Keratinocyte (primary cell): ENCODE data around the gene CXCL16. TPM values are rescaled to one million over a fixed set of nuclear protein-coding genes. Genes with fewer than 3 reads are reported as not detected.

ENCODE experiments used
- DNase-seq: peaks from one replicate; pipeline ENCODE4 v3.0.0-alpha.2; 2011; ENCODE audit warnings: low read depth, missing footprints, low spot score
- FAIRE-seq: peaks from 2 replicates; lab custom pipeline; 2011; peaks lifted over from hg19 to GRCh38; lab: Jason Lieb, UNC
- H2AFZ ChIP-seq: 2 replicates; pipeline ENCODE4 v1.6.0; 2012; ENCODE audit warnings: low read length, control low read depth, inconsistent platforms; ENCODE audit not compliant: control insufficient read depth
- H3K27ac ChIP-seq: 2 replicates; pipeline ENCODE4 v1.5.1; 2011; ENCODE audit warnings: low read length; ENCODE audit not compliant: control insufficient read depth, insufficient read depth
- H3K27me3 ChIP-seq: 3 replicates; pipeline ENCODE4 v1.6.0; 2011; ENCODE audit warnings: low read length; ENCODE audit not compliant: control insufficient read depth, insufficient read depth; ENCODE audit errors: extremely low read depth
- H3K36me3 ChIP-seq, 2 experiments: 2 replicates in 1 of 2; 3 replicates in 1 of 2; pipeline ENCODE4 v1.5.1; 2011; ENCODE audit warnings: low read length in 2 of 2, mild to moderate bottlenecking in 1 of 2; ENCODE audit not compliant: control insufficient read depth in 2 of 2, insufficient read depth in 2 of 2; ENCODE audit errors: extremely low read depth in 1 of 2
- H3K4me1 ChIP-seq: 3 replicates; pipeline ENCODE4 v1.5.1; 2011; ENCODE audit warnings: low read length; ENCODE audit not compliant: control insufficient read depth, insufficient read depth; ENCODE audit errors: extremely low read depth
- H3K4me2 ChIP-seq: 3 replicates; pipeline ENCODE4 v1.6.0; 2011; ENCODE audit warnings: low read depth, low read length; ENCODE audit not compliant: control insufficient read depth, insufficient read depth; ENCODE audit errors: extremely low read depth
- H3K4me3 ChIP-seq, 3 experiments: fragments of 200-600 bp in 1 of 3; sonication (generic) in 1 of 3; 2 replicates in 2 of 3; 3 replicates in 1 of 3; pipeline ENCODE4 v1.5.1; 2011 to 2016; ENCODE audit warnings: low read length in 3 of 3, mild to moderate bottlenecking in 3 of 3, control low read depth in 2 of 3, inconsistent platforms in 1 of 3, low read depth in 1 of 3, mixed read lengths in 1 of 3, mixed run types in 1 of 3, moderate library complexity in 1 of 3; ENCODE audit not compliant: control insufficient read depth in 2 of 3, insufficient read depth in 2 of 3; ENCODE audit errors: extremely low read depth in 1 of 3
- H3K79me2 ChIP-seq: 2 replicates; pipeline ENCODE4 v1.6.0; 2012; ENCODE audit warnings: low read length; ENCODE audit not compliant: control insufficient read depth, insufficient read depth
- H3K9ac ChIP-seq: 3 replicates; pipeline ENCODE4 v1.6.0; 2011; ENCODE audit warnings: low read length; ENCODE audit not compliant: control insufficient read depth, insufficient read depth; ENCODE audit errors: extremely low read depth
- H3K9me1 ChIP-seq: 3 replicates; pipeline ENCODE4 v1.6.0; 2011; ENCODE audit warnings: low read length; ENCODE audit not compliant: control insufficient read depth, insufficient read depth; ENCODE audit errors: extremely low read depth
- H3K9me3 ChIP-seq: 2 replicates; pipeline ENCODE4 v1.5.1; 2012; ENCODE audit warnings: low read depth, low read length; ENCODE audit not compliant: control insufficient read depth
- H4K20me1 ChIP-seq: 3 replicates; pipeline ENCODE4 v1.6.0; 2011; ENCODE audit warnings: low read length; ENCODE audit not compliant: control insufficient read depth, insufficient read depth; ENCODE audit errors: extremely low read depth
- EZH2 ChIP-seq: IDR thresholded peaks from one replicate; pipeline ENCODE4 v1.6.1; 2012; ENCODE audit warnings: inconsistent platforms, mild to moderate bottlenecking, low read length, moderate library complexity
- dilution Hi-C: fragments of 300-500 bp; cut with MboI; formaldehyde crosslinking; loops from one replicate; pipeline ENCODE4 v1.7.0; 2020; ENCODE audit warnings: low sequenced_read_pairs; ENCODE audit not compliant: extremely low pct_ligation_motif_present
- polyA plus RNA-seq, 5 experiments: library from polyadenylated mRNA; depleted of rRNA in 3 of 5; stranded (reverse) in 3 of 5; stranded (forward) in 1 of 5; unstranded in 1 of 5; fragments of >200 nt; gene quantifications; 1 replicate in 1 of 5; 2 replicates in 3 of 5; 3 replicates in 1 of 5; pipeline versions ENCODE4 v1.2.1 to v1.2.3, GENCODE V29; 2011 to 2012; ENCODE audit warnings: missing spikeins in 2 of 5, low read depth in 1 of 5, low replicate concordance in 1 of 5
- TF ChIP-seq, protein P1 (sequence below), 3 experiments: IDR thresholded peaks in 1 of 3; conservative IDR thresholded peaks in 1 of 3; optimal IDR thresholded peaks in 1 of 3; 2 replicates in 2 of 3; 3 replicates in 1 of 3; pipeline versions ENCODE3 to v1.5.1; 2011; ENCODE audit warnings: low read length in 3 of 3, mild to moderate bottlenecking in 3 of 3, moderate library complexity in 2 of 3, control low read depth in 1 of 3, inconsistent platforms in 1 of 3; ENCODE audit not compliant: insufficient read depth in 2 of 3; ENCODE audit errors: extremely low read depth in 1 of 3

The CXCL16 gene
- polyA plus RNA-seq, 1 donor (not counting 4 experiments of a cell fraction or from before 2014, with no cell fraction given): 12.8 TPM

DNA sequence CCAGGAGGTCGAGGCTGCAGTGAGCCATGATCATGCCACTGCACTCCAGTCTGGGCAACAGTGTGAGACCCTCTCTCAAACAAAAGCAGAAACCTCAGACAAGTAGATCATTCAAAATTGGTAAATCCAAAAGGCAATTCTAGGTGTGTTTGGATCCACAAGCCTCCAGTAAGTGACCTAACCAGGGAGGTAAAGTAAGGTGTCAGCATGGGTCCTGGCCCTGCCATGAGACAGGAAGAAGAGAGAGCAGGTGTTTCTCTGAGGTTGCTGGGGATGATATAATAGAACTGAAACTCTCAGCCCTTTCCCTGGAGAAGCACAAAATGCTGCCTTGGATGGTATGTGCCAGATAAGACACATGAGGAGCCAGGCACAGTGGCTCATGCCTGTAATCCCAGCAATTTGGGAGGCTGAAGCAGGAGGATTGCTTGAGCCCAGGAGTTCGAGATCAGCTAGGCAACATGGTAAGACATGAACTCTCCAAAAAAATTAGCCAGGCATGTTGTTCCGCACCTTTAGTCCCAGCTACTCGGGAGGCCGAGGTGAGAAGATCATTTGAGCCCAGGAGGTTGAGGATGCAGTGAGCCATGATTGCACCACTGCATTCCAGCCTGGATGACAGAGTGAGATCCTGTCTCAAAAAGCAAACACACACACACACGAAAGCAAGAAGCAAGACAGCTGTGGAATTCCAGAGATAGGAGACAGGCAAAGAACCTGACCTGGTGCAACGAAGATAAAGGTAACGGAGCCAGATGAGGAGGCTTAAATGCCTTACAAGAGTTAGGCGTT, 38.4 kb upstream of the CXCL16 start:
- FAIRE-seq: no peak
- no peak overlapping the region for H3K9ac ChIP-seq
- H2AFZ ChIP-seq: no peak overlapping the region
- no peaks in the 10 kb centered on the region for H3K4me1 ChIP-seq
- no peaks in the 10 kb centered on the region for H3K9me1 ChIP-seq
- no peak overlapping the region for H3K27ac ChIP-seq
- no peaks in the 10 kb centered on the region for H4K20me1 ChIP-seq
- DNase-seq: no peak
- H3K79me2 ChIP-seq: no peaks in the 10 kb centered on the region
- peaks cover 20% of the 10 kb centered on the region for H3K27me3 ChIP-seq
- no peaks in the 10 kb centered on the region for H3K36me3 ChIP-seq
- no peak overlapping the region for H3K4me3 ChIP-seq
- H3K9me3 ChIP-seq: no peaks in the 10 kb centered on the region
- dilution Hi-C loops: no loop called here
- TF ChIP-seq, protein P1, sequence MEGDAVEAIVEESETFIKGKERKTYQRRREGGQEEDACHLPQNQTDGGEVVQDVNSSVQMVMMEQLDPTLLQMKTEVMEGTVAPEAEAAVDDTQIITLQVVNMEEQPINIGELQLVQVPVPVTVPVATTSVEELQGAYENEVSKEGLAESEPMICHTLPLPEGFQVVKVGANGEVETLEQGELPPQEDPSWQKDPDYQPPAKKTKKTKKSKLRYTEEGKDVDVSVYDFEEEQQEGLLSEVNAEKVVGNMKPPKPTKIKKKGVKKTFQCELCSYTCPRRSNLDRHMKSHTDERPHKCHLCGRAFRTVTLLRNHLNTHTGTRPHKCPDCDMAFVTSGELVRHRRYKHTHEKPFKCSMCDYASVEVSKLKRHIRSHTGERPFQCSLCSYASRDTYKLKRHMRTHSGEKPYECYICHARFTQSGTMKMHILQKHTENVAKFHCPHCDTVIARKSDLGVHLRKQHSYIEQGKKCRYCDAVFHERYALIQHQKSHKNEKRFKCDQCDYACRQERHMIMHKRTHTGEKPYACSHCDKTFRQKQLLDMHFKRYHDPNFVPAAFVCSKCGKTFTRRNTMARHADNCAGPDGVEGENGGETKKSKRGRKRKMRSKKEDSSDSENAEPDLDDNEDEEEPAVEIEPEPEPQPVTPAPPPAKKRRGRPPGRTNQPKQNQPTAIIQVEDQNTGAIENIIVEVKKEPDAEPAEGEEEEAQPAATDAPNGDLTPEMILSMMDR (optimal IDR thresholded peaks at IDR 0.05 in 1 of 3, IDR thresholded peaks at IDR 0.05 in 1 of 3, conservative IDR thresholded peaks at IDR 0.05 in 1 of 3; ENCODE audit: extremely low read depth in 1 of 3, insufficient read depth in 2 of 3, low read length in 3 of 3): no peak
- no peak for TF ChIP-seq EZH2
- no peak overlapping the region for H3K4me2 ChIP-seq

DNA sequence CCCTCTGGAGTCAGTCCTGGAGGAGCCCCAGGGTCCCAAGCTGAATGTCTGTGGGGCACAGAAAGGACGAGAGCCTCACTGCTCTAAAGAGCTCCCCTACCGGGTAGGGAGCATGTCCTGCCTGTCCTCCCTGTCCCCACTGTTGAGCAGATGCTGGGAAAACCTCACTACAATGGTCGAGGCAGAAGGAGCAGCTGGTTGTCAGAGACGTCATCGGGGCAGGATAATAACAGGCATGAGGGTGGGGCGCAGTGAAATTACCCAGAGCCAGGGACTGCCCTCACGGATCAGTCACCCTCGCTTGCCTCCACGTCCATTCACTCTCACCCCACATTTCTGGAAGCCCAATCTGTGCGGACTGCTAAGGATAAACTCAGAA, 32.5 kb upstream of the CXCL16 start:
- Histone ChIP-seq H3K4me3 (no peak overlapping the region), H4K20me1 (no peaks in the 10 kb centered on the region), H3K9me1 (no peaks in the 10 kb centered on the region), H3K9me3 (no peaks in the 10 kb centered on the region), H3K9ac (no peak overlapping the region), H3K4me2 (no peak overlapping the region), H3K27ac (no peak overlapping the region), H3K27me3 (peaks cover 13% of the 10 kb centered on the region), H3K36me3 (no peaks in the 10 kb centered on the region), H3K79me2 (no peaks in the 10 kb centered on the region), H3K4me1 (no peaks in the 10 kb centered on the region), H2AFZ (no peak overlapping the region)
- TF ChIP-seq EZH2: no peak
- TF ChIP-seq, protein P1 (optimal IDR thresholded peaks at IDR 0.05 in 1 of 3, IDR thresholded peaks at IDR 0.05 in 1 of 3, conservative IDR thresholded peaks at IDR 0.05 in 1 of 3; ENCODE audit: extremely low read depth in 1 of 3, insufficient read depth in 2 of 3, low read length in 3 of 3): no peak
- FAIRE-seq (no peak), DNase-seq (no peak)
- dilution Hi-C loops: no loop called here
